ENCODE measurements around the gene SEC24C. TPM values are rescaled to one million over a fixed set of nuclear protein-coding genes. Genes with fewer than 3 reads are reported as not detected.
"Not testable (repeated sequence)": the region's sequence is repeated elsewhere in the genome, so short reads cannot be mapped to it uniquely, and the experiment has no call there.

Gene SEC24C
- total RNA-seq, 1 donor from 2014 or later, result 75.5 TPM

- Mint-ChIP-seq H3K4me1 (peaks cover 16% of the 10 kb centered on the region), H3K27me3 (ENCODE audit: low read depth) (no peaks in the 10 kb centered on the region), H3K27ac (no peak overlapping the region), H3K4me3 (no peak overlapping the region), H3K36me3 (peaks cover 41% of the 10 kb centered on the region), H3K9me3 (no peaks in the 10 kb centered on the region)
- TF ChIP-seq CTCF (IDR thresholded peaks at IDR 0.05; ENCODE audit: unreplicated experiment), result no peak
- no peak for DNase-seq (ENCODE audit: low spot score in 2 of 2, unreplicated experiment in 2 of 2)
Measured at GRCh38 chr10:73790886-73791625, 46.9 kb downstream of the SEC24C start.

- Mint-ChIP-seq H3K4me1 (peaks cover 9% of the 10 kb centered on the region), H3K27ac (no peak overlapping the region), H3K4me3 (no peak overlapping the region), H3K27me3 (ENCODE audit: low read depth) (no peaks in the 10 kb centered on the region), H3K36me3 (peaks cover 46% of the 10 kb centered on the region), H3K9me3 (no peaks in the 10 kb centered on the region)
- no peak for DNase-seq (ENCODE audit: low spot score in 2 of 2, unreplicated experiment in 2 of 2)
- no peak for TF ChIP-seq CTCF (IDR thresholded peaks at IDR 0.05; ENCODE audit: unreplicated experiment)
Measured at GRCh38 chr10:73791871-73792400, 47.8 kb downstream of the SEC24C start.

- no peak overlapping the region for H3K4me3 Mint-ChIP-seq
- no peaks in the 10 kb centered on the region for H3K9me3 Mint-ChIP-seq
- DNase-seq (ENCODE audit: low spot score in 2 of 2, unreplicated experiment in 2 of 2), result no peak
- H3K36me3 Mint-ChIP-seq, result peaks cover 51% of the 10 kb centered on the region
- no peaks in the 10 kb centered on the region for H3K4me1 Mint-ChIP-seq
- H3K27ac Mint-ChIP-seq, result no peak overlapping the region
- no peaks in the 10 kb centered on the region for H3K27me3 Mint-ChIP-seq (ENCODE audit: low read depth)
- no peak for TF ChIP-seq CTCF (IDR thresholded peaks at IDR 0.05; ENCODE audit: unreplicated experiment)
Measured at GRCh38 chr10:73793456-73793855, 49.3 kb downstream of the SEC24C start.

GRCh38 chr10:73795491-73795890 lies 51.3 kb downstream of the SEC24C start:
- H3K4me3 Mint-ChIP-seq, result not testable (repeated sequence)

GRCh38 chr10:73796035-73796434 lies 51.9 kb downstream of the SEC24C start:
- H3K9me3 Mint-ChIP-seq; DNase-seq (ENCODE audit: low spot score in 2 of 2, unreplicated experiment in 2 of 2); H3K4me1 Mint-ChIP-seq; H3K27ac Mint-ChIP-seq; H3K27me3 Mint-ChIP-seq (ENCODE audit: low read depth); H3K4me3 Mint-ChIP-seq: not testable (repeated sequence)
- H3K36me3 Mint-ChIP-seq, result peaks cover 37% of the 10 kb centered on the region

More at GRCh38 chr10:73795491-73795890, 51.3 kb downstream of the SEC24C start:
- not testable (repeated sequence) for H3K9me3 Mint-ChIP-seq; DNase-seq (ENCODE audit: low spot score in 2 of 2, unreplicated experiment in 2 of 2); H3K4me1 Mint-ChIP-seq; H3K27me3 Mint-ChIP-seq (ENCODE audit: low read depth); H3K27ac Mint-ChIP-seq
- H3K36me3 Mint-ChIP-seq, result peaks cover 41% of the 10 kb centered on the region

GRCh38 chr10:73796766-73797165 lies 52.6 kb downstream of the SEC24C start:
- Mint-ChIP-seq H3K9me3 (no peaks in the 10 kb centered on the region), H3K4me3 (no peak overlapping the region), H3K4me1 (no peaks in the 10 kb centered on the region), H3K27me3 (ENCODE audit: low read depth) (no peaks in the 10 kb centered on the region), H3K36me3 (peaks cover 34% of the 10 kb centered on the region), H3K27ac (no peak overlapping the region)
- TF ChIP-seq CTCF (IDR thresholded peaks at IDR 0.05; ENCODE audit: unreplicated experiment), result no peak
- DNase-seq (ENCODE audit: low spot score in 2 of 2, unreplicated experiment in 2 of 2), result no peak

Measured in mesothelial cell of epicardium (in vitro differentiated cells).